ENCODE measurements around the gene FTSJ1. TPM values are rescaled to one million over a fixed set of nuclear protein-coding genes. Genes with fewer than 3 reads are reported as not detected.
A peak's percentile ranks its signal among the peaks of the same experiment; 100 is the strongest.

The FTSJ1 gene
- polyA plus RNA-seq, 3 donors: 36.6 to 44.3 (median 40.4) TPM

GRCh38 chrX:48456628-48457331 lies 19.2 kb upstream of the FTSJ1 start:
- H3K27ac Mint-ChIP-seq: no peak overlapping the region
- peaks cover 0 to 6% (median 0%) of the 10 kb centered on the region in 3 donors for H3K27me3 Mint-ChIP-seq (ENCODE audit: low read depth in 3 of 3)
- no peaks in the 10 kb centered on the region for H3K36me3 ChIP-seq (replicated peaks in 1 of 2; ENCODE audit: control insufficient read depth in 1 of 2, insufficient read depth in 2 of 2, low read length in 2 of 2)
- no peak for TF ChIP-seq CTCF (IDR thresholded peaks at IDR 0.05)
- 100% methylated on average over 1 of the region's 6 CpGs for WGBS (ENCODE audit: insufficient coverage)
- H2AFZ ChIP-seq (ENCODE audit: insufficient read depth, low read depth, low read length, poor library complexity, severe bottlenecking): no peak overlapping the region
- H3K36me3 Mint-ChIP-seq: peaks cover 0 to 5% of the 10 kb centered on the region in 2 donors
- no peaks in the 10 kb centered on the region for H3K9me3 ChIP-seq (replicated peaks in 1 of 2; ENCODE audit: control insufficient read depth in 1 of 2, insufficient read depth in 1 of 2, low read length in 2 of 2)
- no peaks in the 10 kb centered on the region for H4K20me1 ChIP-seq (ENCODE audit: insufficient read depth, low read length)
- H3K4me3 Mint-ChIP-seq: no peak overlapping the region
- no peaks in the 10 kb centered on the region for H3K4me1 ChIP-seq (ENCODE audit: control insufficient read depth in 1 of 2, insufficient read depth in 2 of 2, low read length in 2 of 2)
- H3K9me3 Mint-ChIP-seq: peaks cover 0 to 2% (median 0%) of the 10 kb centered on the region in 7 donors
- no peak overlapping the region for H3K4me2 ChIP-seq (replicated peaks; ENCODE audit: extremely low read depth, low read length, poor library complexity, severe bottlenecking)
- no peaks in the 10 kb centered on the region for H3K4me1 Mint-ChIP-seq
- no peaks in the 10 kb centered on the region for H3K27me3 ChIP-seq (ENCODE audit: control insufficient read depth in 2 of 2, insufficient read depth in 2 of 2, low read length in 2 of 2)
- H3K9ac ChIP-seq (ENCODE audit: insufficient read depth, low read length, poor library complexity, severe bottlenecking): no peak overlapping the region
- H3K4me3 ChIP-seq (replicated peaks in 1 of 3; ENCODE audit: low read depth in 2 of 3, low read length in 3 of 3): no peak overlapping the region
- H3K79me2 ChIP-seq (ENCODE audit: insufficient read depth, low read length): no peaks in the 10 kb centered on the region
- no peak for DNase-seq
- intact Hi-C loops (cut with micrococcal nuclease): no loop called here
- H3K27ac ChIP-seq (ENCODE audit: low read depth in 1 of 2, low read length in 2 of 2): no peak overlapping the region

GRCh38 chrX:48458711-48459110 lies 17.3 kb upstream of the FTSJ1 start:
- peaks cover 0 to 8% of the 10 kb centered on the region in 2 donors for H3K36me3 Mint-ChIP-seq

More at GRCh38 chrX:48458711-48459110, 17.3 kb upstream of the FTSJ1 start:
- Histone ChIP-seq H3K4me3 (replicated peaks in 1 of 3; ENCODE audit: low read depth in 2 of 3, low read length in 3 of 3) (no peak overlapping the region), H2AFZ (ENCODE audit: insufficient read depth, low read depth, low read length, poor library complexity, severe bottlenecking) (no peak overlapping the region), H3K4me2 (replicated peaks; ENCODE audit: extremely low read depth, low read length, poor library complexity, severe bottlenecking) (no peak overlapping the region), H3K27me3 (ENCODE audit: control insufficient read depth in 2 of 2, insufficient read depth in 2 of 2, low read length in 2 of 2) (no peaks in the 10 kb centered on the region), H3K4me1 (ENCODE audit: control insufficient read depth in 1 of 2, insufficient read depth in 2 of 2, low read length in 2 of 2) (no peaks in the 10 kb centered on the region), H3K36me3 (replicated peaks in 1 of 2; ENCODE audit: control insufficient read depth in 1 of 2, insufficient read depth in 2 of 2, low read length in 2 of 2) (no peaks in the 10 kb centered on the region), H3K79me2 (ENCODE audit: insufficient read depth, low read length) (no peaks in the 10 kb centered on the region), H3K9me3 (replicated peaks in 1 of 2; ENCODE audit: control insufficient read depth in 1 of 2, insufficient read depth in 1 of 2, low read length in 2 of 2) (no peaks in the 10 kb centered on the region), H4K20me1 (ENCODE audit: insufficient read depth, low read length) (no peaks in the 10 kb centered on the region), H3K27ac (ENCODE audit: low read depth in 1 of 2, low read length in 2 of 2) (no peak overlapping the region), H3K9ac (ENCODE audit: insufficient read depth, low read length, poor library complexity, severe bottlenecking) (no peak overlapping the region)
- 100% methylated on average over 2 of the region's 6 CpGs for WGBS (ENCODE audit: insufficient coverage)
- intact Hi-C loops (cut with micrococcal nuclease): no loop called here
- Mint-ChIP-seq H3K4me1 (no peaks in the 10 kb centered on the region), H3K4me3 (no peak overlapping the region), H3K27me3 (ENCODE audit: low read depth in 3 of 3) (peaks cover 0 to 8% (median 0%) of the 10 kb centered on the region in 3 donors), H3K27ac (peak overlapping the region in 1 of 7 donors; percentile 13), H3K9me3 (no peaks in the 10 kb centered on the region)
- no peak for DNase-seq
- no peak for TF ChIP-seq CTCF (IDR thresholded peaks at IDR 0.05)

Measured in CD14-positive monocyte (primary cell).